ENCODE results near the gene WDR37.

Gene WDR37

GRCh38 chr10:1169186-1169885 is 113.2 kb downstream of the WDR37 start:
- ChIA-PET POLR2A (no interaction called here), CTCF (no interaction called here)
- Histone ChIP-seq H3K4me1 (ENCODE audit: control insufficient read depth, insufficient read depth, low read length) (no peaks in the 10 kb centered on the region), H3K4me3 (ENCODE audit: low read depth, low read length) (no peak overlapping the region), H3K9me3 (ENCODE audit: control insufficient read depth, insufficient read depth, low read depth, low read length) (no peaks in the 10 kb centered on the region), H3K36me3 (ENCODE audit: control insufficient read depth in 2 of 2, insufficient read depth in 1 of 2, low read length in 2 of 2) (no peaks in the 10 kb centered on the region), H3K27ac (ENCODE audit: extremely low read depth, low read depth, low read length) (no peak overlapping the region)
- no peak for TF ChIP-seq ZNF18 (tag by site-specific recombination; IDR thresholded peaks at IDR 0.05)
- TF ChIP-seq ZBTB10 (tag by site-specific recombination; IDR thresholded peaks at IDR 0.05): no peak
- no peak for TF ChIP-seq ZNF138 (tag by site-specific recombination; IDR thresholded peaks at IDR 0.05; ENCODE audit: borderline replicate concordance)
- no peak for TF ChIP-seq ZNF423 (tag by site-specific recombination; IDR thresholded peaks at IDR 0.05)
- no peak for TF ChIP-seq RBAK (tag by site-specific recombination; IDR thresholded peaks at IDR 0.05)
- TF ChIP-seq ZXDB (tag by site-specific recombination; IDR thresholded peaks at IDR 0.05): no peak
- no peak for TF ChIP-seq ZFP41 (tag by site-specific recombination; IDR thresholded peaks at IDR 0.05; ENCODE audit: borderline replicate concordance)
- no peak for TF ChIP-seq ZNF560 (tag by site-specific recombination; IDR thresholded peaks at IDR 0.05; ENCODE audit: borderline replicate concordance)
- no peak for TF ChIP-seq ZNF394 (tag by site-specific recombination; IDR thresholded peaks at IDR 0.05; ENCODE audit: borderline replicate concordance)
- no peak for TF ChIP-seq HOXD13 (CRISPR knock-in tag; IDR thresholded peaks at IDR 0.05; ENCODE audit: borderline replicate concordance)
- TF ChIP-seq ZNF624 (tag by site-specific recombination; IDR thresholded peaks at IDR 0.05): no peak
- no peak for TF ChIP-seq ZNF664 (tag by site-specific recombination; IDR thresholded peaks at IDR 0.05)
- no peak for TF ChIP-seq GLI2 (tag by site-specific recombination; IDR thresholded peaks at IDR 0.05; ENCODE audit: borderline replicate concordance, low read depth)
- no peak for TF ChIP-seq ZNF529 (tag by site-specific recombination; IDR thresholded peaks at IDR 0.05; ENCODE audit: insufficient replicate concordance)

GRCh38 chr10:1169981-1170866 is 114.0 kb downstream of the WDR37 start:
- Histone ChIP-seq H3K36me3 (ENCODE audit: control insufficient read depth in 2 of 2, insufficient read depth in 1 of 2, low read length in 2 of 2) (no peaks in the 10 kb centered on the region), H3K9me3 (ENCODE audit: control insufficient read depth, insufficient read depth, low read depth, low read length) (no peaks in the 10 kb centered on the region), H3K27ac (ENCODE audit: extremely low read depth, low read depth, low read length) (no peak overlapping the region), H3K4me3 (ENCODE audit: low read depth, low read length) (no peak overlapping the region), H3K4me1 (ENCODE audit: control insufficient read depth, insufficient read depth, low read length) (no peaks in the 10 kb centered on the region)
- ChIA-PET CTCF (no interaction called here), POLR2A (no interaction called here)
- TF ChIP-seq ZNF529 (tag by site-specific recombination; IDR thresholded peaks at IDR 0.05; ENCODE audit: insufficient replicate concordance): no peak
- no peak for TF ChIP-seq ZNF654 (tag by site-specific recombination; IDR thresholded peaks at IDR 0.05; ENCODE audit: low read depth)
- no peak for TF ChIP-seq ELK4 (IDR thresholded peaks at IDR 0.05; ENCODE audit: borderline replicate concordance, low read depth, low read length)
- TF ChIP-seq ZNF184 (tag by site-specific recombination; IDR thresholded peaks at IDR 0.05): no peak
- TF ChIP-seq SALL2 (tag by site-specific recombination; IDR thresholded peaks at IDR 0.05; ENCODE audit: borderline replicate concordance): no peak
- no peak for TF ChIP-seq SCRT1 (tag by site-specific recombination; IDR thresholded peaks at IDR 0.05; ENCODE audit: borderline replicate concordance)
- no peak for TF ChIP-seq ZBTB7A (tag by site-specific recombination; IDR thresholded peaks at IDR 0.05; ENCODE audit: low read depth)
- TF ChIP-seq ZNF362 (tag by site-specific recombination; IDR thresholded peaks at IDR 0.05): no peak
- no peak for TF ChIP-seq ZNF501 (tag by site-specific recombination; IDR thresholded peaks at IDR 0.05)
- TF ChIP-seq ZNF221 (tag by site-specific recombination; IDR thresholded peaks at IDR 0.05; ENCODE audit: borderline replicate concordance): no peak
- TF ChIP-seq ZNF473 (tag by site-specific recombination; IDR thresholded peaks at IDR 0.05): no peak
- no peak for TF ChIP-seq ZNF112 (tag by site-specific recombination; IDR thresholded peaks at IDR 0.05)
- no peak for TF ChIP-seq ZNF133 (tag by site-specific recombination; IDR thresholded peaks at IDR 0.05)

All from HEK293 (cell line).